ENCODE results near the gene AGO1. TPM values are rescaled to one million over a fixed set of nuclear protein-coding genes. Genes with fewer than 3 reads are reported as not detected.

The AGO1 gene
- total RNA-seq, 1 donor from 2014 or later = 9.5 TPM

DNA sequence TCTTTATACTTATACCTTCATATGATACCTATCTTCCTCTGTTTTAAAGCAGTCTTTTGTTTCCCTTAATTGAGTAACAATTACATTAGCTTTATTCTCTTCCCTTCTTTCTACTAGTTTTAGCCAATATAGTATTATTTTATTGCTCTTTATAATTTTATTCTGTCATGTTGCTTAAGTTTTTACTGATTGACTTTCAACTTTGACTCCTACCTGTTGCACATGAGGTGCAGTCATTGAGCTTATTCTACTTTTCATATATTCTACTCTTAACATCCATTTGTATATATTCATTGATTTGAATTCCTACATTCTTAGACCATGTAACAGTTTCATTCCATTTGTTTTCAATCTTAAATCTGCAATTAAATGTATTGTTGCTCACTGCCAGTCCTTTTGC, 97.1 kb downstream of the AGO1 start:
- DNase-seq = no peak

Other genes starting within 250 kb of the AGO1 start
- gene PSMB2, start 241.7 kb upstream of the AGO1 start, total RNA-seq = 15.1 TPM
- 9.2 TPM for gene C1orf216, start 164.3 kb upstream of the AGO1 start, total RNA-seq
- 9.9 TPM for gene CLSPN, start 113.2 kb upstream of the AGO1 start, total RNA-seq
- 21.6 TPM for gene AGO4, start 75.2 kb upstream of the AGO1 start, total RNA-seq
- gene AGO3, start 47.9 kb downstream of the AGO1 start, total RNA-seq = 17.9 TPM
- gene TEKT2, start 200.9 kb downstream of the AGO1 start, total RNA-seq = 0.39 TPM
- gene ADPRS, start 205.7 kb downstream of the AGO1 start, total RNA-seq = 17.8 TPM
- gene COL8A2, start 242.0 kb downstream of the AGO1 start, total RNA-seq = 10.7 TPM

All from skin of body (tissue), 2 donors.